Stimulated activated CD4-positive, alpha-beta T cell treated with anti-CD3 and anti-CD28 coated beads, Interleukin-1b, Interleukin-23, amount 100 ng/mL, for 48 hours (primary cell): ENCODE measurements around the gene RTP3.
"Not testable (repeated sequence)": the region's sequence is repeated elsewhere in the genome, so short reads cannot be mapped to it uniquely, and the experiment has no call there.

Experiments used
- DNase-seq: peaks from one replicate; pipeline ENCODE4 v3.0.0-alpha.2; 2020

The RTP3 gene

DNA sequence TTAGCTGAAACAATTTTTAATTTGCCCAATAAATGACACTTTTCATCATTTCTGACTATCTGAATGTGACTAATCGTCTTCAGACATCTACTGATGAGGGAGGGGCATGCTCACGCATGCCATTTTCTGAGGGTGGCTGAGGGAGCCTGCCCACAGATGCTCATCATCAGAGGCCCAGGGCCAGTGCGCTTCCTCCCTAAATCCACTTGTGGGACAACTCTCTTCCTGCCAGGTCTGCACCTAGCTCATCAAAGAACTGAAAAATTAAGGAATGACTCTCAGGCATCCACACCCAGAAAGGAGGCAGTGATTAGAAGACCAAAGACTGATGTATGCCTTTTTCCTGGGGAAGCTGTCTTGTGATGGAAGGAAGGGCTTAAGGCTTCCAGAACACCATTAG is 22.8 kb downstream of the RTP3 start:
- DNase-seq, result no peak

DNA sequence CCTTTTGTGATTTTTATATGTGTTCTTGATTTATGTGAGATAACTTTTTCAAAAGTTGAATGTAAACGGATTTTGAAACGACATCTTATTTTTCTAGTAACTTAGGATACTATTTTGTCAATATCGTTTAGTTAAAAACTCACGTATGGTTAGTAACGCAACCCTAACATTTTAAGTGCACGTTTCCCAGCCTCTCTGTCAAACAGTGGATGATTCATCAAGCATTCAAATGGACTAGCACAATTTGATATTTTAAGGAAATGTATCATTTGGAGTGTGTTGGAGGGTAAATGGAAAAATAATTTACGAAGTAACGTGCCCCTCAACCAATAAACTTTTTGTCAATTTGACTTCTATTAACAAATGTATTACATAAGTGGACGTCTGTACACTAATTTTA is 23.3 kb downstream of the RTP3 start:
- no peak for DNase-seq

DNA sequence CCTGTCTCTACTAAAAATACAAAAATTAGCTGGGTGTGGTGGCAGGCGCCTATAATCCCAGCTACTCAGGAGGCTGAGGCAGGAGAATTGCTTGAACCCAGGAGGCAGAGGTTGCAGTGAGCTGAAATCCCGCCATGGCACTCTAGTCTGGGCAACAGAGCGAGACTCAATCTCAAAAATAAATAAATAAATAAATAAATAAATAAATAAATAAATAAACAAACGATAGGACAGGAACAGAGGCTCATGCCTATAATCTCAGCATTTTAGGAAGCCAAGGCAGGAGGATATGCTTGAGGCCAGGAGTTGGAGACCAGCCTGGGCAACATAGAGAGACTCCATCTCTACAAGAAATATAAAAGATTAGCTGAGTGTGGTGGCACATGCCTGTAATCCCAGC is 24.4 kb downstream of the RTP3 start:
- not testable (repeated sequence) for DNase-seq

DNA sequence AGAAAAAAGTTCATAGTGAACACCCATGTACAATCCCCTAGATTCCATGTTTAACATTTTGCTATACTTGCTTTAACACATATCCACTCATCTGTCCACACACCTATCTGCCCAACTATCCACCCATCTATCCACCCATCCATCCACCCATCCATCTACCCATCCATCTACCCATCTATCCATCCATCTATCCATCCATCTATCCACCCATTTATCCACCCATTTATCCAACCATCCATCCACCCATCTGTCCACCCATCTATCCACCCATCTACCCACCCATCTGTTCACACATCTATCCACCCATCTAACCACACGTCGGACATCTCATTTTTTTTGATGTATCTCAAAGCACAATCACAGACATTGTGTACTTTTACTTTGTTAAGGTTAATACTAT is 25.8 kb downstream of the RTP3 start:
- DNase-seq, result no peak

DNA sequence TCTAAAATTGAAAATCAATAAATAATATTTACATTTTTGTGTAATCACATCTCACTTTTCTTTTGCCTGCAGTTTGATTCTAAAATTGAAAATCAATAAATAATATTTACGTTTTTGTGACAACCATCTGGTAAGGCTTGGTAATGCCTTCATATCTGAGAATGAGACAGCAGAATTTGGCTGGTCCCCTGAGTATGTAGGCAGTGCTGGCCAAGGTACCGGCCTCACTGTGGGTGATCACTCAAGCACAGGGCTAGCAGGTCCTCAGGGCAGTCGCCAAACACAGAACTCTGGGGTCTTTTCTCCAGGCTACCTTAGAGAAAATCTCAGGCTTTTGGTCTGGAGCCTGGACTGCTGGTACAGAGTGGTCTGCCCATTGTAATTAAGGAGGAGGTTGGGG is 26.2 kb downstream of the RTP3 start:
- DNase-seq, result no peak

DNA sequence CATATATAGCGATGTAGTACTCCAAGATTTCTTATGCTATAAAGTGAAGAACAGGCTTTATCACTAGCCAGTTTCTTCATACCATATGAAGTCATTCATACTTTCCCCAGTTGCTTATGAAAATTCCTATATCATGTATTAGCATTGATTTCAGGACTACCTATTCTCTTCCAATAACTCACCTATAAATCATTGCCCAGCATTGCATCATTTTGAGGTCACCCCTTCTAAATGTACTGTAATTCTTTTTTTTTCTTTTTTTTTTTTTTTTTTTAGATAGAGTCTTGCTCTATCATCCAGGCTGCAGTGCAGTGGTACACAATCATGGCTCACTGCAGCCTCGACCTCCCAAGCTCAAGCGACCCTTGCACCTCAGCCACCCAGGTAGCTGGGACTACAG is 27.1 kb downstream of the RTP3 start:
- DNase-seq, result no peak

DNA sequence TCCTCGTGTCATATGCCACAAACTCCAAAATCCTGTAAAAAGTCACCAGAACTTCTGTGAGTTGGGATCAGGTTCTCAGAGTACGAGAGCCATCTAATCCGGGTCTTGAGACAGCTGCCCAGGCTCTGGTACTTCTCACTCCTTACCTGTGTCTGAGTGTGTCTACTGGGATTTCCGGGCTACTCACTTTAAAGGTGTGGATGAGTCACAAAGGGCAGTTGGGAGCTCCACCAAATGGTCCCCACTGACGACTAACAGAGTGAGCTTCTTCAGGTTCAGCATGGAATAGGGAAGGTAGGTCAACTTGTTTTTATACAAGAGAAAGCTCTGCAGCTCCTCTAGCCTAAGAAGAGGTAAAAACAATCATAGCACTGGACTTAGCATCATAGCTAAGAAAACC is 29.5 kb downstream of the RTP3 start:
- DNase-seq, result no peak

DNA sequence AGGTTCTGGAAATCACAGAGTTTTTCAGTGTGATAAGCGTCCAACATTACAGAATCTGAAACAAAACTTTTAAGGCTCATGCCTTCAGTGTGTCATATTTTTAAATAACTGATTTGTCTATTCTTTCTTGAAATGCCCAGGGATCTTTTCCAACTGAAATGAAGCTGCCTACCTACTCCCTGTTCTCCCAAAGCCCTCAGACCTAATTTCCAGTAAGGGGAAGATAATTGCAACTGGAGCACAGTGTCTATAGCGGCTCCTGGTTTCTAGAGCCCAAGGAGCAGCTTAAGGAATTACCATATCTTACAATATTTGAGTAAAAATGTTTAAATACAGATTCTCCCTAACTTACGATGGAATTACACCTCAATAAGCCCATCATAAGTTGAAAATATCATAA is 35.3 kb downstream of the RTP3 start:
- DNase-seq, result no peak

DNA sequence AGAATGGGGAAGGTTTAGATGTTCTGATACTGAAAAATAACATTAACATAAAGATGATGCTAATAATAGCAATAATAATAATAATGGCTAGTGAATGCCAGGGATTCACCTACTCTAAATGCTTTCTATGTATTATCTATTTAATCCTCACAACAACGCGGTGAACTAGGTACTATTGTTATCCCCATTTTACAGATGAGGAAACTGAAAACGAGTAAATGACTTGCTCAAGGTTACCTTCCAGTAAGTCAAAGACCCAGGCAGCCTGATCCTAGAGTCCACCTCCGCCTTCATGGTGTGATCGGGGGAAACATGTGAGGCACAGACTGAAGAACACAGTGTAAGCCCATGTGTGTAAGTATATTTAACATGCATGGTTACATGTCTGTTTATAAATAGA is 38.0 kb downstream of the RTP3 start:
- DNase-seq, result no peak

DNA sequence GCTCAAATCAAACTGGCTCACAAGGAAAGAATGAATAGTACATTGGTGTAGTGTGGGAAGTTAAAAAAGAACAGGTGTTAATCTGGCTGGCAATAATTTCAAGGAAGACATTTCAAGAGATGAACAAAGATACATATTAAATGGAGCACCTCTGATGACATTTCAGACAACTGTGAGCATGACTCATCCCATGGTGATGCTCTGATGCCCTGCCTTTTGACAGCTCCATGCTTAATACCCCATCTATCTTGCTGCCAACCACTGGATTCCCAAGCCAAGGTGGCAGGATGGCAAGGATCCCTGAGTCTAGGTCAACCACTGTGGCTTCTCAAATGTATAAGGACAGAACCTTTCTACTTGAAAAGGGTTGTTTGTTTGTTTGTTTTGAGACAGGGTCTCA is 39.0 kb downstream of the RTP3 start:
- no peak for DNase-seq

DNA sequence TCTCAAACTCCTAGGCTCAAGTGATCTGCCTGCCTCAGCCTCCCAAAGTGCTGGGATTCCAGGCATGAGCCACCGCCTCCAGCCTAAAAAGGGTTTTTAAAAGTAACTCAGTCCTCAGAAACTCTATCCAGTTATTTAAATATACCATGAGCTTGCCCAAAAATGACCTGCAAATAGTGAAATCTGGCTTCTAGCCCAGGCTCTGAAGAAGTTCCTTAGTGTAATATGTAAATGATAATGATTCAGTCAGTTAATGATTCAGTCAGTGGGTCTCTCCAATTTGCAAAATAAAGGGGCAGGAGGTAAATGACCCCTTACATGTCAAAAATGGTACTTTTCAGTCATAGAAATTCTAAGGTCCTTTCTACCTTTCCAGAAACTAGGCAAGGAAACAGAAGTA is 39.5 kb downstream of the RTP3 start:
- no peak for DNase-seq

DNA sequence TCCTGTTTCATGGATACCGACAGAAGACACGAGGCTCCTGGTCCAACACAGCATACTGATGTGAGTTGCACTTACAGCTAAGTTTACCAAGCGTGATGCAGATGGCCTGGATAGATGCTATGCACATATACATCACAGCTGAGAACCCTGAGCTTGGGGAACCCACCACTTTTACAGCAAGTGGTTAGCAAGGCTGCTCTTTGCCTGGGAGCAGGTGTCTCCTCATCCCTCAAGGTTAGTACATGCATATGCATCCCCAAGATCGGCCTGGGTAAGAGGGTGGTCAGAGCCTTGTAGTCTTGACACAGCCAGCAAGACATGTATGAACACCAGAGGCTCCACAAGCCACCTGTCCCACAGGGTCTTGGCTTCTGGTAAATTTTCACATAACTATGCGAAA is 40.0 kb downstream of the RTP3 start:
- no peak for DNase-seq

DNA sequence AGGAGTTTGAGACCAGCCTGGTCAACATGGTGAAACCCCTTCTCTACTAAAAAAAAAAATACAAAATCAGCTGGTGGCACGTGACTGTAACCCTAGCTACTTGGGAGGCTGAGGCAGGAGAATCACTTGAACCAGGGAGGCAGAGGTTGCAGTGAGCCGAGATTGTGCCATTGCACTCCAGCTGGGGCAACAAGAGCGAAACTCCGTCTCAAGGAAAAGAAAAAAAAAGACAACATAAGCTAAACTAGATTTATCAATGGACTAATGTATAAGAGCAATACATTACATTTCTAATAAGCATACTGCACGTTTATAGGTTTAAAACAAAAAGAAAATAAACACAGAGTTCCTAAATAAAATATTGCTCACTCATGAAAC is 40.6 kb downstream of the RTP3 start:
- not testable (repeated sequence) for DNase-seq

DNA sequence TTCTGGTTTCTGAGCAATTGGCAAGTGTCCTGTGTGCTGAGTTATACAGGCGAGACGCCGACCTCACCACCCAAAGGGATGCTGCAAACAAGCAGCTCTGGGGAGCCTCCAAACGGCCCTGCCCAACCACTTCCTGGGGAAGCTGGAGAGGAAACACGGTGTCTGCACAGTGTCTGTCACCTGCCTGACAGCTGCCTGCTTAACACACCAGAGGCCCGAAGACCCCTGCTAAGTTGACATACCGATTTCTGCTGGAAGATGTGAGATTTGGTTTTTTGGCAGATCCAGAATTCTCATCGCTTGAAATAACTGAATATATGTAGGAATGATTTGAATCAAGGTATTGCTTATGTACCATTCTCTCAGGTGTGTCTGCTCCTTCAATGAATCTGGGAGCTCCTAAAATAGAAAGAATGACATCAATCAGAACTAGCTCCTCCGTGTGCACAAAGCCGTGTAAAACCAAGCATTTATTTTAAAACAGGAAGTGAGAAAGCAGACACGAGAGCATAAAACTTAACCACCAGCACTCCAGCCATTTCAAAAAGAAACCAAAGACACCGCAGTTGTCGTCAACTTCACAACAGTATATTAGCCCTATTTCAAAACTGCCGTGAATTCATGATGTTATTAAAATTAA is 41.1 kb downstream of the RTP3 start:
- DNase-seq, result peak; percentile 76

DNA sequence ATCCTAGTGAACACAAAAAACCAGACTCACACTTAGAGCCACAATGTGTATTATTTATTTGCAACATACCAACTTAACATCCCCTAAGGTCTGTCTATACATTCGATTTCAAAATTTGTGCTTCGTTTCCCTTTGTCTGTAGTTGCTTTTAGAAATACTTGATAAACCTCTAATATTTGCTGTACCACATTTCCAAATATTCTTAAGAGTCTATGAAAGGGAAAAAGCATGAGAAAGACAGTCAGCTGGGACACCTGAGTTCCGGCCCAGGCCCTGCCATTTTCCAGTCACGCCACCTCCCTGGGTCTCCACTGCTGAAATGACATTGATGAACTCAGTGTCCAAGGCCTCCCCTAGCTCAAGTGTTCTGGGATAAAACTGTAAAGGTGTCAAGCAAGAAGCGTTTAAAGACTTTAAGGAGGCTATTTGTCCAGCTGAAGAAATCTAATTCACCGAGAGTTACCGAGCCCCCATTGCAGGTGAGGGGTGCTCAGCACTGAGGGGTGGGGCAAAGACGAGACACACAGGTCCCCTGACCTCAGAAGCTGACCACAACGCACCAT is 41.7 kb downstream of the RTP3 start:
- no peak for DNase-seq

DNA sequence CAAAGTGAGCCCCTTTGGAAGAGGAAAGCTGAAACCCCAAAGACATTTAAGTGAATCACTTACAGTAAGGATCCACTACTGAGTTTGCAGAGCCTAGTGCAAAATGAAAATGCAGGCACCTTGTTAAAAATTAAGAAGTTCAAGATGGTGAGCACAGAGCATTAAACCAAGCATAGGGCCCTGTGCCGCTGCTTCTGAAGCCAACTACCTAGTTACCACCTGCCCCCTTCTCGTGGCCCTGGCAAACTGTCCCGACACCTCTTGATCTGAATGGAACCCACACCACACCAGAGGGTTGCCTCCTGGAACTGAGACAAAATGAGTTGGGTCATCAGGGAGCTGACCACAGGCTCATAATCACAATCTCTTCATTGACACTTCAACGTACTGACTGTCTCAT is 42.8 kb downstream of the RTP3 start:
- no peak for DNase-seq

DNA sequence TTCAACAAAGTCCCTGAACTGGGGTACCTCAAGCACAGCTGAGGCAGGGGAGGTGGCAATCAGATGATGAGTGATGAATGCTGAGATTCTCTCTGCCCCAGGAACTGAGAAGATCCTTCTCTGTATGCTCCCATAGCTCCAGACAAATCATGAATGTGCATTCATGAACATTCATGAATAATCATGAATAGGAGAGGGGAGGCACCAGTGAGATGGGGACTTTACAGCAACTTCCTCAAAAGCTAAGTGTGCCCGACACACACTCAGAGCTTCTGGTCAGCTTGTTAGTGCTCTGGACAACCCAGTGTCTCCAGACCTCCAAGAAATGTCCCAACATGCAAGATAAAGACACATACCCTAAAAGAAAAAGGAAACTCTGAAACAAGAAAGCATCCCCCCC is 44.1 kb downstream of the RTP3 start:
- no peak for DNase-seq

DNA sequence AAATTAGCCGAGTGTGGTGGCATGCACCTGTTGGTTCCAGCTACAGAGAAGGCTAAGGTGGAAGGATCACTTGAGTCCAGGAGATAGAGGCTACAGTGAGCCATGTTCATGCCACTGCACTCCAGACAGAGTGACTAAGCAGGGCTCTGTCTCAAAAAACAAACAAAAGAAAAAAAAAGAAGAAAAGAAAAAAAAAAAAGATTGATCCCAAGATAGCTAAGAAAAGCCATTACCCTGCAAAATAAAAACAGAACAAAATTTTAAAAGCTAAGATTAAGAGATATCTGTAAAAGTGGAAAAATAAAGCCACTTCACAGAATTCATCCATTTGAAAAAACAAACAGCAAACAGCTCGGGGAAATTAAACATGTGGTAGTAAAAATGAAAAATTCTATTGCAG is 44.6 kb downstream of the RTP3 start:
- no peak for DNase-seq

DNA sequence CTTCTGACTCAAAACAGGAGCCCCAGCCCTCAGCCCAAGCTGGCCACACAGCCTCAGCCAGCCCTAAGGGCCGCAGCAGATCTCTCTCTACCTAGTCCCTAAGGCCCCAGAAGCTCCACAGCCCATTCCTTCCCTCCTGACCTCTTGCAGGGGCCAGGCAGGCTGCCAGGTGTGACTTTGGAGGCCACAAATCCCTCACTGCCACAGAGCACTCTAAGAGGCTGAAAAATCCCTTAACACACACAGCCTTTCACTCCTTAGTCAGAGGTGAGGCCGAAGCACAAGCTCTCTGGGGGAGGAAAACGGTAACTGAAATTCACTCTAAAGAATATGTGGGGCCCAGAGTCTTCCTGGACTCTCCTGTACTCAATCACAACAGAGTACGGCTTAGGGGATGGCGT is 45.0 kb downstream of the RTP3 start:
- no peak for DNase-seq

DNA sequence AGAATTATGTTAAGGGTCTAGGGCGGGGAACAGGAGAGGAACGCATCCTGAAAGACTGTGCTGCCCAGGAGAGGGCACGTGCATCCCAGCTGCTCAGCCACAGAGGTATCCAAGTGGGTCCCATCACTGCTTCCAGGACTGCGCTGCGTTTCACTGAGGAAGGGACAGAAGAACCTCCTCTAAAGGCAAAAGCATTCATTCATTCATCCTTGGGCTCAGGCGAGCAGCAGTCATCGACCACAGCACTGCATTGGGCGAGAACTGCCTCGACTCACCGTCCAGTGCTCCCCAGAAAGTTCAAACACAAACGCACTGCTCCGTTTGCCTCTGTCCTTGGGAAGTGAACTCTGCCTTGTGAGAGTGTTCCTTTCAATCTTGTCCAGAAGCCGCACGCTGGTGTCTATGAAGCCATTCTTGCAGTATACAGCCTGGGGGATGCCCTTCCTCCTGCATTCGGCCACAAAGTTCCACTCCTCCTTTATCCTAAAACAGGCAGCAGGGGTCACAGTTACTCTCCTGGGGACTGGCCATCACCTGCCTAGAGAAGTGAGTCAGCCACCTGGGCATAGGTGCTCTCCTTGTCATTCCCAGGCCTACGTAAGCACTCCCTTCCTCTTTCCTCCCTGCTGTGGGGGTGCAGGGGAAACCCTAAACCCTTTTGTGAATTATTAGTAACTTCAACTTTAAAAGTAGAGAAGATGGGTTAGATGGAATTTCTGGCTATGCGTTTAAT is 47.2 kb downstream of the RTP3 start:
- DNase-seq, result no peak

DNA sequence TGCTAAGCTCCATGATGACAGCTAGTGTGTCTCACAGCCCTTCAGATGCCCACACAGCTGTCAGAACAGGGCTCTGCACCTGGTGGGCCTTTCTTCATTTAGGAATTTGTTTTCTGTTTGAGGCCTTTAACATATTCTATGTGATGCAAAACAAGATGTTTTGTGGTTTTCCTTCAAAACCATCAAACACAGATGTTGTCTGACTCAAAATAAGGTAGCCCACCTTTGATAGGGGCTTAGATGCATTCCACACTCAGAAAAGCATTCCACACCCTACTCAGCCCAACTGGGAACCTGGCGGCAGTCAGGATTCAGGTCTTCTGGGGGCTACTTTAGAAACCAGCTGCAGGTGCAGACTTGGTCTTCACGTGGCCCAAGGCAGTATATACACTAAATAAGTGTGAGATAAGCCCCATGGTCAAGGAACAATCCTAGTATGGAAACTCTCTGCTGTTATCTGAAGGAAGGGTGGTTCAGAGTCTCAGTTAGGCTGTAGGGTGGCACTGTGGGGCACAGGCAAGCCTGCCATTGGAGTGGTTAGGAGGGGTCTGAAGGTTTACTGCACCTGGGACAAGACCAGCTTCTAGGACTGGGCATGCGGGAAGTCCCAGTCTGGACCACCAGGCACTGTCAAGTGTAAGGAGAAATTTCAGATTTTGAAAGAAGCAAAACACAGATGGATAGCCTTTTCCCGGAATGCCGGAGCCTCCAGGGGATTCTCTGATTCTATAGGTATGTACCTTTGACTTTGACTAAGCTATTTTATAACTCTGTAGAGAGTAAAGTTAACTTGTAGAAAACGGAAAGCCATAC is 48.2 kb downstream of the RTP3 start:
- DNase-seq, result no peak

DNA sequence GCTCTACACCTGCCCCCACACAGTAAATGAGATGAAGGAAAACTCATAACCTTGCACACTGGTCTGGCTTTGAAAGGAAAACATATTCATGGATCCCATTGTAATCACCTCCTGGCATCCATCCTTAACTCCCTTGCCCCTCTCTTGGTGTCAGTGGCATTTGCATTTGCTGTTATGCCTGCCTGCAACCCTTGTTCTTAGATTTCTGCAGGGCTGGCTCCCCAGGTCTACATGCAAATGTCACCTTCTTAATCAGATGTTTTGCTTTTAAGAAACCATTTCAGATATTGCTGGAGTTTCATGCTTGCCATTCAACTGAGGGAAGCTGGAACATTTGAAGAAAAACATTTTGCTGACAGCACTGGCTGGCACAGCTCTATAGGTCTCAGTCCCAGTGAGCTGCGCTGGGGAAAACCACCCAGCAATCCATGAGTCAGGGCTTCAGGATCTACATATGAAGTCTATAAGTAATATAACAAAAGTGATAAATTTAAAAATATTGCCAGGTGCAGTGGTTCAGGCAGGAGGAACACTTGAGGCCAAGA is 49.2 kb downstream of the RTP3 start:
- DNase-seq, result no peak

DNA sequence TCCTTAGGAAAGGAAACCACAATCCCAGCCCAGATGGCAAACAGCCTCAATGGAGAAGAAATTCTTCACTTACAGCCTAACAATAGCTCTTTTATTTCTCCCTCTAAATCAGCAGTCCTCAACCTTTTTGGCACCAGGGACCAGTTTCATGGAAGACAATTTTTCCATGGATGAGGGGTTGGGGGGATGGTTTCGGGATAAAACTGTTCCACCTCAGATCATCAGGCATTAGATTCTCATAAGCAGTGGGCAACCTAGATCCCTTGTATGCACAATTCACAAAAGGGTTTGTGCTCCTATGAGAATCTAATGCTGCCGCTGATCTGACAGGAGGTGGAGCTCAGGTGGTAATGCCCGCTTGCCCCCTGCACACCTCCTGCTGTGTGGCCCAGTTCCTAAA is 50.8 kb downstream of the RTP3 start:
- DNase-seq, result not testable (repeated sequence)
